GM19239 (cell line): Measurements from ENCODE around the gene GET3.

Source experiments
- DNase-seq: peaks from one replicate; pipeline ENCODE4 v3.0.0; 2011; ENCODE audit warnings: low spot score; ENCODE audit not compliant: insufficient read length
- FAIRE-seq: peaks from 2 replicates; lab custom pipeline; 2011; peaks lifted over from hg19 to GRCh38; lab: Jason Lieb, UNC

Gene GET3

GRCh38 chr19:12777217-12778016 is 40.1 kb downstream of the GET3 start:
- FAIRE-seq = peak; percentile 66

GRCh38 chr19:12778017-12778904 is 41.0 kb downstream of the GET3 start:
- peak; percentile 64 for FAIRE-seq
- DNase-seq = no peak

More at GRCh38 chr19:12777217-12778016, 40.1 kb downstream of the GET3 start:
- peak; percentile 76 for DNase-seq

- FAIRE-seq (no peak), DNase-seq (no peak)
Measured at GRCh38 chr19:12778905-12779161, 41.5 kb downstream of the GET3 start.

- no peak for DNase-seq
- FAIRE-seq = peak; percentile 64
Measured at GRCh38 chr19:12779162-12779993, 42.1 kb downstream of the GET3 start.

GRCh38 chr19:12782174-12782423 is 44.8 kb downstream of the GET3 start:
- DNase-seq (no peak), FAIRE-seq (peak; percentile 21)

GRCh38 chr19:12782424-12783290 is 45.4 kb downstream of the GET3 start:
- FAIRE-seq = no peak
- no peak for DNase-seq

GRCh38 chr19:12783291-12783848 is 46.1 kb downstream of the GET3 start:
- DNase-seq (no peak), FAIRE-seq (no peak)

GRCh38 chr19:12783849-12784393 is 46.6 kb downstream of the GET3 start:
- DNase-seq (no peak), FAIRE-seq (no peak)

GRCh38 chr19:12784394-12784870 is 47.1 kb downstream of the GET3 start:
- FAIRE-seq (no peak), DNase-seq (no peak)

GRCh38 chr19:12784871-12785430 is 47.7 kb downstream of the GET3 start:
- DNase-seq (no peak), FAIRE-seq (no peak)

GRCh38 chr19:12785431-12786031 is 48.2 kb downstream of the GET3 start:
- FAIRE-seq (no peak), DNase-seq (no peak)

- DNase-seq (no peak), FAIRE-seq (no peak)
Measured at GRCh38 chr19:12786141-12786870, 49.0 kb downstream of the GET3 start.

GRCh38 chr19:12786952-12787351 is 49.7 kb downstream of the GET3 start:
- FAIRE-seq (no peak), DNase-seq (no peak)

GRCh38 chr19:12787458-12787857 is 50.2 kb downstream of the GET3 start:
- FAIRE-seq (no peak), DNase-seq (no peak)

- FAIRE-seq = no peak
- no peak for DNase-seq
Measured at GRCh38 chr19:12788042-12788681, 50.9 kb downstream of the GET3 start.

- DNase-seq (no peak), FAIRE-seq (peak; percentile 69)
Measured at GRCh38 chr19:12788682-12789097, 51.4 kb downstream of the GET3 start.

- DNase-seq (no peak), FAIRE-seq (no peak)
Measured at GRCh38 chr19:12789098-12789903, 52.0 kb downstream of the GET3 start.
